Dermis blood vessel endothelial cell (primary cell): ENCODE measurements around the gene BTRC. TPM values are rescaled to one million over a fixed set of nuclear protein-coding genes. Genes with fewer than 3 reads are reported as not detected.

Experiments used
- DNase-seq: peaks from one replicate; pipeline ENCODE4 v3.0.0; 2010
- total RNA-seq: library from RNA; depleted of rRNA; stranded (reverse); fragments of >200 nt; gene quantifications from 2 replicates; pipeline ENCODE4 v1.2.3, GENCODE V29; 2014

BTRC gene
- total RNA-seq, 1 donor from 2014 or later: 9.5 TPM

DNA sequence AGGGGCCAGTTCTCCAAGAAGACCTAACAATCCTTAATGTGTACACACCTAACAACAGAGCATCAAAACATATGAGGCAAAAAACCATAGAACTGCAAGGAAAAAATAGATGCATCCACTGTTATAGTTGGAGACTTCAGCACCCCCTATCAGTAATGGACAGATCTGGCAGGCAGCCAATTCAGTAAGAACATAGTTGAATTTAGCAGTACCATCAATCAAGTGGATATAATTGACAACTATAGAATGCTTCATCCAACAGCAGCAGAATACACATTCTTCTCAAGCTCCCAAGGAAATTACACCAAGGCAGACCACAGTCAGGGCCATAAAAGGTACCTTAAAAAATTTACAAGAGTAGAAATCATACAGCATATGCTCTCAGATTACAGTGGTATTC, 191.9 kb downstream of the BTRC start:
- peak; percentile 49 for DNase-seq

DNA sequence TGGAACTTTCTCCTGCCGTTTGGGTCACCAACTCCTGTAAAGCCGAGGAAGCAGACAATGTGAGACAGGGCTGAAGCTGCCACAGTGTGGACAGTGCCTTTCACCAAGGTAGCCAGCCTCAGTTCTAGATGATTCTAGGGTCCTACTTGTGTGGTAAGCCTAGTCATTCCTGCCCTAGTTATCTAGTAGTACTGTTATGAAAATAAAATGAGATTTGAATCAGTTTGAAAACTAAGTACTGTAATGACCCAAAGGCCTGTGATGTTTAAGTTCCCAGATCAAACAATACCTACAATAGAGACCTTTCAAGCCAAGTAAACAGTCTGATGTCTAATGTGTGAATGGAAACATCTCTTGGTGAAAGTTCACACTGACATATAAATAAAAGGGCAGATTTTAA, 197.0 kb downstream of the BTRC start:
- DNase-seq: no peak

DNA sequence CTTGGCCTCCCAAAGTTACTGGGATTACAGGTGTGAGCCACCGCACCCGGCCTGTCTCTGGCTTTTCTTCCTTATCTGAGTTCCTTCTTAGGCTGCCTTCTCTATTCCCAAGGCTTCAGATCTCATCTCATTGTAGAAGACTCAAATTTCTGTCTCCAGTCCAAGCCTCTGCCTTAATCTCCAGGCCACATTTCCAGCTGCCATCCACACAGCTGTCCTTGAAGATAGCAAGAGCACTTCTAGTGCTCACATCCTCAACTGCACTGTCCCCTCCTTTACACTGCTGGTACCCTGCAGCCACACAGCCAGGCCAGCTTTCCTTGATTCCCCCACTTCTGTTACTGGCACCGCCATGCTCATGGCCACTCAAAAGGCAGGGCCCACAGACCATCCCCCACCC, 198.5 kb downstream of the BTRC start:
- no peak for DNase-seq

DNA sequence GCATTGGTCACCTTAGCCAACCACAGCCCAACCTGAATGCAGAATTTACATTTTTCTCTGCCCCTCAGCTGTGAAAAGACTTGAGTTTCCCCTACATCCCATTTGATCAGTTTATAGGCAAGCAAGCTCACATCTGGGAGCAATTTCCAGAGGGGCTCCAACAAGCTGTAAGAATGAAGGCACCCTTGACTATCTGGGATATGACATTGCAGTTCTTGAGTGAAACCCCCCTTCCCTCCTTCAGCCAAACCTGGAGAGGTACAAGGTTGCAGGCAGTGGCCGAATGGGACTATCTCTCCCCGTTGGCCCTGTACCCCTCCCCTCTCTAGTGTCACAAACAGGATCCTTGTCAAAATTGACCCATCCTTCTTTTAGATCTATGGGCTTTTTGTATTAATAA, 203.6 kb downstream of the BTRC start:
- no peak for DNase-seq

DNA sequence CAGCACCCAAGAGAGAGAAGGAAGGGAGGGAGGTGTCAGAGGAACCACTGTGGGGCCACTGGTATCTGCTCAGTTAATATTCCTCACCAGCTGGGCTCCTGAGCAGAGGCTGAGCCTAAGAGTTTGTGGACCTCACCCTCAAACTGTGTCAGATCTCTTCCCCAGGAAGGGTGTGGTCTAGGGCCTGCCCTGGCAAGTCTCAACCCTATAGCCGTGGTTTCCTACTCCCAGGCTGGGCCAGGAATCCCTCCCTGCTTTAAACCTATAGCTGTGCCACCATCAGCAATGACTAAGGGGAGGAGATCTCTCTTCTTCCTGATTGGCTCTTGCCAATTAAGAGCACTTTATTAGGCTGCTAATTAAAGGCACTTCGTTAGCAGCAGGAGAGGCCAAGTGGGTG, 204.2 kb downstream of the BTRC start:
- no peak for DNase-seq

DNA sequence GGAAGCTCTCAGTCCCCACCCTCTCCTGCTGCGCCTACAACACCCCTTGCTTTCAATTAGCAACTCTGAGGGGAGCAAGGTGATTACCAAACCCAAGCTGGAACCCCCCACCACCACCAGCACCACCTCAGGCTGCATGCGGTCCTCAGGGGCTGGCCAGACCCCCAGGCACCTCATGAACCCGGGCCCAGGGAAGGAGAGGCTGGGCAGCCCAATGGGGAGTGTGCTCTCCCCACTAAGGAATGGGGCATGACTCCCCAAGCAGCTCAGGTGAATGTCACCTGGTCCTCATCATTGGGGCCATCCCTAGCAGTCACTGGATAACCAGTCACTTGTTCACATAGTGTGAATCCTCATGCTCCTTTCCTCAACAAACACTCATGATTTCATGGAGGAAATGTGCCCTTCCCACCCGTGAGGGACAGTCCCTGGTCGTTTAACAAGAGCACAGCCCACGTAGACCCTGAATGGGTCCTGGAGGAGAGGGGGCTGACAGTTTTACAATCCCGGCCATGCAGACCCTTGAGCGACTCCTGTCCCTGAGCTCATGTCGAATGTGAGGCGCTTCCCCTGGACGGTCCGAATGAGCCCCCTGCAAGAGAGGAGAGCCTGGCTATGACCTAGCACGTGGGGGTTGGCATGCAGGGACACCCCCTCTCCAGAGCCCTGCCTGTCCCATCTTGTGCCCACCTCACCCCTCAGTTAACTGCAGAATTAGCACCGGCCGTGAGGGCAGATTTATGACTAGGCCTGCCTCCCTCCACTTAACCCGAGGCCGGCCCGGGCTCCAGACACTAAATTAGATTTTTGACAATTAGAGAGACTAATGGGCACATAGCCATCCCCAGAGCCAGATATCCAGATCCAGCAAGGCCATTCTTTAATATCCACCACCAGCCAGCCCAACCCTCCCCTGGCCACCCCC, 205.0 kb downstream of the BTRC start:
- DNase-seq: no peak

DNA sequence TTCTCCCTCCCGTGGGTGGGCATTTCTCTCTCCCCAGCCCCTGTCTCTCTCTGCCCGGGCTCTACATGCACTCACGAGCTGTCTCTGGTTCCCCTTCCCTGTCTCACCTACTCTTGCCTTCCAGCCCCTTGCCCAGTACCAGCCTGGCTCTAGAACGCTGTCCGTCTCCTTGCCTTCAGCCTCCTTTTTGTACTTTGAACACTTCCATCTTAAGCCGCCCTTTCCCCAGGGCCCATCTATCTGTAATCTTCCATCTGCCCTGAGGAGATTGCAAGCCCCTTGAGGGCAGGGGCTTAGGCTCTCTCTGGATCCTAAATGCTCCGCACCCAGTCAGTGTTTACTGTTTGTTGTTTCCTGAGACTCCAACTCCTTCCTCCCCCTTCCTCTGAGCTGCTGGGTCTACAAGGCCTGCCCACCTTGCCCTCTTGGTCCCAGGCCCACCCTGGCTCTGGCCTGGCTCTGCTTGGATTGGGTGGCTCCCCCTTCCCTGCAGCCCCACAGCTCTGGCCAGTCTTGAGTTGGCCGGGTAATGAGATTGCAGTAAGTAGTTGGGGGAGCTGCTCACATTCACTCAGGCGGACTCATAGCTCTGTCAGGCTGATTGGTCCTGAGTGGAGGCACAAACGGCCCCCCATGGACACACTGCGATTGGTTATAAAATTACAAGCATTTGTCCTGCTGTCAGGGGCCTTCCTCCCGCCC, 205.8 kb downstream of the BTRC start:
- DNase-seq: no peak

DNA sequence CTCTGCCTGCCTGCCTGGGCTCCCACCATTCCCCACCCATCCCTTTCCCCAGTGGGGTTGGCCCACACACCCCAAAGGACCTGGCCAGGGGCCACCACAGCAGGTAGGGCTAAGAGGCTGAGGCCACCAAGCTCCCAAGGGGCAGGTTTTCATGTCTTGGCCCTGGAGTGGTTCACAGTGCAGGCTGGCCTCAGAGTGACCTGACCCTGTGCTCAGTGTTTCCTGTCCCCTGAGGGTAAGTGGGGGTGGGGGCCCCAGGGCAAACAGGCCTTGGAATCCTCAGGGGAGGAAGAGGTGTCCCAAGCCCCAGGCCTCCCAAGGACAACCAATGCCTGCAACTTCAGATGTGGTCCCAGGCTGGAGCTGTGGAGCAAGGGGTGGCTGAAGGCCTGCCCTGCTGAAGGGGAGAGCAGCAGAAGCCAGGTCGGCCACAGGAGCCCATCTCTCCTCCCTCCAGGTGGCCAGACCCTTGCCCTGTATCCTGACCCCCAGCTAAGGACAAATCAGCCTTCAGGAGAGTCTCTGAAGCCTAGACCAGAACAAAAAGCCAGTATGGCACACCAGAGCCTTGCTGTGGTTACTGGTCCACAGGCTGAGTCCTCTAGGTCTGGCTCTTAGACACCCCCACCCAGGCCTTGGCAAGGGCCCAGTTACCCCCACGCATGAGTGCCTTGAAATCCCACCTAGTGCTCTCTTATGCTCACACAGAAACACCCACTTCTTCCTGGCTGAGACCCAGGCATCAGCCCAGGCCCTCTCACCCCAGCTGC, 206.5 kb downstream of the BTRC start:
- no peak for DNase-seq

DNA sequence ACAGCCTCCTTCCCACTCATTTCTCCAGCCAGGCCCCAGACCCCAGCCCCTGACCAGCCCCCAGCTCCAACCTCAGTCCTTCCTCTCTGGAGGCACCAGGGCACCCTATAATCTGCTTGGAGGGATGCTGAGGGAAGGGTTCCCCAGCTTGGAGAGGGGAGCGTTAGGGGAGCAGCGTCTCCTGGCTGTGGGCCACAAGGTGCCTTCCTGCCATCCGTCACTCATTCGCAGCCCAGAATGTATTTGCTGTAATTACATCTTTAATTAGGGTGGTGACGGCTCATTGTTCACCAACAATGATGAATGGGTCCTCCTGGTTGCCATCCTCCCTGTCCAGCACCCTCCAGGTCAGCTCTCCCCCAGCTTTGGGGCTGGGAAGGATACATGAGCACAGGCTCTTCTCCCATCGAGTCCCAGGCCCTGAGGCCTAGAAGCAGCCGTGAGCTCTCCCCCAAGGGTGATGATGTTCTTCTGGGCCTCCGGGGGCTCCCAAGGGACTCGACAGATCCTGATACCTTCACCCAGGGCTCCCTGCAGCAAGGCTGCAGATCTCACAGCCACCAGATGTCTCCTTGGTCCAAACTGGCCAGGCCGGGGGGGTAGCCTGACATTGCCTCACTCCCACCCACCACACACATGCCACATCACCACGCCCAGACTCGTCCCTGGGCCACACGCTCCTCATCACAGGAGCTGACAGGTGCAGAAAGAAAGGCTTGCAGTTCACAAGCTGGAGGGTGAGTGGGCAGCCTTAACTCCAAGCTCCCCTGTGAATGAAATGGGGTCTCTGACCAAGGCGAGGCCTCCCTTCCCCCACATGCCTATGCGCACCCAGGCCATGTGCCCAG, 207.3 kb downstream of the BTRC start:
- no peak for DNase-seq

DNA sequence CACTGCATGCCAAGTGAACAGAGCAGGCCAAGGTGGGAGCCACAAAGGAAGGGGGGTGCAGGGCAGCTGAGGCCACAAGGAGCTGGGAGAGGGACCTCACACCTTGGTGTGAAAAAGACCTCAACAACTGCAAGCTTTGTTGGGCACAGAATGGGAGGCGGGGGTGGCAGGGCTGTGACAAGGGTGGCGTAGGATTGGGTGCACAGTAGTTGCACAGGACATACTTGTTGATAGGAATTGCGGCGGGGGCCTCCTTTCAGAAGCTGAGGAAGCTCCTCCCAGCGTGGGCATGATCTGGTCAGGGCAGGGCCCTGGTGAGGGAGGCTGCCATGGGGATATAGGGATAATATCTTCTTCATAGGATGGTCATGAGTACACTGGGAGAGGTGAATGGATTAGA, 208.3 kb downstream of the BTRC start:
- no peak for DNase-seq

DNA sequence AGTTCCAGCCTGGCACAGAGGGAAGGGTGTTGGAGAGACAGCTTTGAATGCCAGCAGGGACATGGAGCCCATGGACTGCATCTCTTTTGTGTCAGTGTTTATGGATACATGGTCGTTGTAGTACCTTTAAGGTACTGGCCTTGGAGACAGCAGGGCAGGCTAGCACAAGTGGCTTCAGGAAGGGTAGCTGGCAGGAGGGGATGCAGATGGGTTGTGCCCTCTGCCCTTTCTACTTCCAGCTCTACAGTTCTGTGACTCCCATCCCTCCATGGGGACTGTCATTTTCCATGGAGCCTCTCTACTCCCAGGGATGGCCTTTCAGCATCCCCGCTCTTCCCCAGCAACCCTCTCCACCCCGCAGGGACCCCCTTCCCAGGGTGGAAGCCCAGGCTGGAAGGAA, 209.0 kb downstream of the BTRC start:
- DNase-seq: peak; percentile 51

DNA sequence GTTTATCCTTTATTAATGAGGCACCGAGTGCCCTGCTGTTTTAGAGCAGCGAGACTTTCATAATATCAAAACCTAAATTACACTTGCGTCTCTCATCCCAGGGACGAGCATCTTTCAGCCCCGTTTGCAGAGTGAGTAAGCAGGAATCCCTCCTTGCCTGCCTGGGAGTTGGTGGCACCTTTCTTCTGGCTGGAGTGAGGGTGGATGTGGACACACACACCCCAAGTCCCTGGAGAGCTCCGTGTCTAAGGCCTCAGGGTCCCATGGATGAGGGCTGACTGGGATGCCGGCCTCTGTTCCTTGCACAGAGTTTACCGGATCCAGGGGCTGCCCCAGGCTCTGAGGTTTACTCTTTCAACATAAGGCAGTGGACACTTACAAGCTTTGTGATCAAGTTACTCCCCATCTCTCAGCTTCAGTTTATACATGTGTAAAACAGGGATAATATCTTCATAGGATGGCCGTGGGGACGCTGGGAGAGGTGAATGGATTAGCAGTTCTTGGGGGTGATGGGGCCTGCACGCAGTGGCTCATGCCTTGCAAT, 209.6 kb downstream of the BTRC start:
- no peak for DNase-seq

DNA sequence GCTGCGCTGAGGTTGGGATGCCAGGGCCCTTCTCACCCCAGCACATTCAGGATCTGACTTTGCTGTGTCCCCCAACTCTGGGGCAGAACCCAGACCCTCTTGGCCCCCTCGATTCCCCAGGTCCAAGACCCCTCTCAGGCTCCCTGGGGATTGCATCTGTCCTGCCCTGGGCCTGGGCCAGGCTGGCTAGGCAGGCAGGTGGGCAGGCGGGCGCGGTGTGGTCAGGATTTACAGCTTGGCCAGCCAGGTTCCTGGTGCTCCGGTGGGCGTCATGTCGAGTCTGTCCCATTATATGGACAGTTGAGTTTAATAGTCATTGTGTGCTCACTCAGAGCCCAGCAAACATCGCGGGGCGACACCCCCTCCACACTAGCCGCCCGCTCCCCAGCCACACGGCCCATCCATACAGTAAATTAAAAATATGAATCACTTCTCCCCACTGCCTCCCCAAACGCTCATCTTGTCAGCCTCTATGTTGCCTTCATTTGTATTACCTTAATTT, 210.6 kb downstream of the BTRC start:
- DNase-seq: no peak

DNA sequence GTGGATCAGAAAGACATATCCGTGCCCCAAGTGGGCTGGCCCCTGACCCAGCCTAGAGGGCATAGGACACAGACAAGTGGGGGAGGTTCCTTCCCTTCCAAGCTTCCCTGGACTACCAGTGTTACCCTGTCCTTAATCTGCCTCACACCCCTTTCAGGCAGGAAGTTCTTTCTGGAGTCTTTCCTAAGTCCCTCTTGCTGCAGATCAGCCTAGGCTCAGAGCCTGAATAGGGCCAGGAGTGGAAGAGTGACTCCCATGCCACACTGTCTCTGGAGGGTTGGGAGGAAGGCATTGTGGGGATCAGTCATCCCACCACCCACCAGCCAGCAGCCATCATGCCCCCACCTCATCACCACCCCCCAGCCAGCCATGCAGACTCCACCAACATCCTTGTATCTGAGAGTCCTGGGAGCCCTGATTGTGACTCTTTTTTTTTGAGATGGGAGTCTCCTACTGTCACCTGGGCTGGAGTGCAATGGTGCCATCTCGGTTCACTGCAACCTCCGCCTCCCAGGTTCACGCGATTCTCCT, 211.5 kb downstream of the BTRC start:
- DNase-seq: no peak

DNA sequence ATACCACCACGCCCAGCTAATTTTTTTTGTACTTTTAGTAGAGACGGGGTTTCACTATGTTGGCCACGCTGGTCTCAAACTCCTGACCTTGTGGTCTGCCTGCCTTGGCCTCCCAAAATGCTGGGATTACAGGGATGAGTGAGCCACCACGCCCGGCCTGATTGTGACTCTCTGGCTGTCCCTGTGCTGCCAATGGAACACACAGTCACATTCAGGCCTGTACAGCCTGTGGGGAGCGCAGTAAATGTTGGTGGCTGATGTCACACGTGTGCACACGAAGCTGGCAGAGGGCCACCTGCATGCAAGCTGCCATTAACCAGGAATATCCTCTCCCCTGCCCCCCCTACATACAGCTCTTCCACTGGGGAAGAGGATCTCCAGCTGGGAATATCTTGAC, 212.0 kb downstream of the BTRC start:
- DNase-seq: no peak

DNA sequence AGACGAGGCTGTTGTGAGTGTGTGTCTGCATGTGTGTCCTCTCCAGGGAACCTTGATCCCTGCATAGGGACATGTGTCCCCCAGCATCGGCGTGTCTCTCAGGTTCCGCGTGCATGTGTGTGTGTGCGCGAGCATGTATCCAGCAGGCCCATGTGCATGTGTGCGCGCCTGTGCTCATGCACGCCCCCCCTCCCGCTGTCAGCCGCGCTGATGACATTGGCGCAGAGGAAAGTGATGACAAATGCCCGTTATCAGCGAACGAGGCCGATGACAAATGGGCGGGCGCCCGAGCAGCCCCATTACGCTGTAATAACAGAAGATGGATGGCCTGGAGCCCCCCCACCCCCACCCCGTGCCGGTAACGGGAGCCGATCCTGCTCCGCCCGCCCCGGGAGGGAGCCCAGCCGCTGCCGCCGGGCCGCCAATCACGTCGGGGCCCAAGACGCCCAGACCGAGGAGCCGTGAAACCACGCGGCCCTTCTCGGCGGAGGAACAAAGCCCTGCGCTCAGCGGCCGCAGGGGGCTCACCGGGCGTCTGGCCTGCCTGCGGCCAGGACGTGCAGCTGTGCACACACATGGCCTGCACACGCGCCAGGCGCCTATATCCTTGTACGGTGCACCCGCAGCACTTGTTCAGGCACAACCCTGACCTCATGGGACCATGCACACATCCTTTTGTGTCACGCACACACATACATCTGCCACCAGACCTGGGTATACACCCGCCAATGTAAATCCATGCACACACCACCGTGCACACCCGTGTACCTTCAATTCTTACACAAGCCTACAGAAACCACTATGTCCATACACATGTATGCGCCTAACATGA, 212.6 kb downstream of the BTRC start:
- DNase-seq: peak; percentile 44

DNA sequence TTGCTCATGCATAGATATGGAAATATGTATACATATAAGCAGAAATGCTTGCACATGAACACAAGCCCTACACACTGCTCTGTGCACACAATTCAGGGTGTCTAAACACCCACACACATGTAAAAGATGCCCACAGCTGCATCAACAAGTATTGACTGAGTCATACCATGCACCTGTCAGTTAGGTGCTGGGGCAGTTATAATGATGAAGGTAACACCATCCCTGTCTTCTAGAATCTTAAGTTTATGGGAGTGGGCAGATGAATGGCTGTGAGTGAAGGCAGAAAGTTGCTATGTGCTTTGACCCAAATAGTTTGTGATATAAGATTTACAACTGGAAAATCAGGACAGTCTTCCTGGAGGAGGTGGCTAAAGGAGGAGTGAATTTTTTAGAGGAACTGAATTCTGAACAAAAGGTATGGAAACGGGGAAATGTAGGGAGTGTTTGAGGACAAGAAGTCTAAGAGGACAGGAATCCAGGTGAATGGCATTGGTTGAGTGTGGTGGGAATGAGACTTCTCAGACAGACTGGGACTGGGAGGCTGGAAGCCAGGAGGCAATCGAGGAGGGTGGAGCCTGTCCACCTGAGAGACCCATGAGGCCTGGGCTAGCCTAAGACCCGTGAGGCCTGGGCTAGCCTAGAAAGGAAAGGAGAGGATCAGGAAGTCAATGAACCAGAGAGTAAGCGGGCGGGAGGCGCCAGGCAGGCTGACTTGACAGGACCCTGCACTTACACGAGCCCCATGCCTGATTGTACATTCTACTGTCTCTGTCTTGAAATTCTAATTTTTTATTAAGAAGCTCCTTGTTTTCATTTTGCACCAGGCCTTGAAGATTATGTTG, 213.4 kb downstream of the BTRC start:
- no peak for DNase-seq

DNA sequence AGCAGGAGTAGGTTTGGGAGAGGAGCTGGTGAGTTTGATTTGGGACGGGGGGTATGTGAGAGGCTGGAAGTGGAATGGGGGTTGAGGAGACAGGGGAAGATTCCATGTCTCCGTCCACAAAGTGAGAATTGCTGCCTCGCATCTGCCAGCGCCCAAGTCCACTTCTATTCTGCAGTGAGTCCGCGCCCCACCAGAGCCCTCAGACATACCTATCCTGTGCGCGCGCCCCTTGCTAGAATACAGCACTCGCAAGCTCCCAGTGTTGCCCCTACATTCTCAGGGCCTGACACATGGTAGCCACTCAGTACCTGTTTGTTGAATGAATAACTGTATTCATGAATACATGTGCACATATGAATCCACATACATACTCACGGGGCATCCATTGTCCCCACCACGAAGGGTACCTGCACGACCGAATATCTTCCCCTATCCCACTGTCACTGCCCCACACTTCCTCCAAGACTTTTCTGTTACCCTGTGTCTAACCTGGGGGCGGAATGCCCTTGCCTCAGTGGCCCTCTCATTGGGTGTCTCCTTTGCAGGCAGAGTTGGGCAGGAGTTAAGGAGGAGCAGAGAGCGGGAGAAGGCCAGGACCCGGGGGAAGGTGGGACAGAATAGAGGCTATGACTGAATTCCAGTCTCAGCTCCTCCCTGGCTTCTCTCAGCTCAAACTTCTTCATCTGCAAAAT, 214.2 kb downstream of the BTRC start:
- no peak for DNase-seq

DNA sequence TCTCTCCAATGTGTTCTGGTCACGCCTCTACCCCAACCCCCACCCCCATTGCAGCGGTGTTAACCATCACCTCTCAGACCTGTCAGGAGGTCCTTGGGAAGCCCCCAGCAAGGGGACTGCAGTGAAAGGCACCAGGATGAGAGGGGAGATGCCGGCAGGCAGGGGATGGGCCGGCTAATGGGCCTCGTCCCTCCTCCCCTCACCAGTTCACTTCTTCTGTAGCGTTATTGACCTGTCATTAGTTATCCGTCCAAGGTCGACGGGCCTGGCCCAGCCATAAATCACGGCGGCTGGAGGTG, 215.3 kb downstream of the BTRC start:
- no peak for DNase-seq
